H54 (cell line): Measurements from ENCODE around the gene SLC9A3.

ENCODE experiments used
- DNase-seq: peaks from one replicate; pipeline ENCODE4 v3.0.0; 2011; ENCODE audit warnings: low spot score, mixed read lengths; ENCODE audit not compliant: insufficient read length
- FAIRE-seq: peaks from 3 replicates; lab custom pipeline; 2011; peaks lifted over from hg19 to GRCh38; lab: Jason Lieb, UNC
- POLR2A ChIP-seq: IDR thresholded peaks from 2 replicates; pipeline ENCODE4 v1.6.1; 2011; ENCODE audit warnings: low read depth, mild to moderate bottlenecking, low read length

SLC9A3 gene

GRCh38 chr5:530001-530955 lies 6.0 kb upstream of the SLC9A3 start:
- no peak for TF ChIP-seq POLR2A
- FAIRE-seq (no peak), DNase-seq (no peak)

- no peak for TF ChIP-seq POLR2A
- no peak for FAIRE-seq
- no peak for DNase-seq
These were observed 4.6 kb upstream of the SLC9A3 start for GRCh38 chr5:528629-529511.

GRCh38 chr5:527646-528628 lies 3.7 kb upstream of the SLC9A3 start:
- no peak for TF ChIP-seq POLR2A
- FAIRE-seq (no peak), DNase-seq (no peak)

- FAIRE-seq (no peak), DNase-seq (no peak)
- TF ChIP-seq POLR2A: no peak
These were observed 2.3 kb upstream of the SLC9A3 start for GRCh38 chr5:526456-527088.

- FAIRE-seq: no peak
- TF ChIP-seq POLR2A: no peak
- no peak for DNase-seq
These were observed 1.7 kb upstream of the SLC9A3 start for GRCh38 chr5:525916-526315.

- DNase-seq: no peak
- TF ChIP-seq POLR2A: no peak
- no peak for FAIRE-seq
These were observed 918 bp upstream of the SLC9A3 start for GRCh38 chr5:524973-525761.

GRCh38 chr5:523441-524222 lies 617 bp downstream of the SLC9A3 start:
- DNase-seq (no peak), FAIRE-seq (no peak)
- TF ChIP-seq POLR2A: no peak

GRCh38 chr5:522899-523440 lies 1.3 kb downstream of the SLC9A3 start:
- DNase-seq (no peak), FAIRE-seq (no peak)
- TF ChIP-seq POLR2A: no peak

GRCh38 chr5:522116-522515 lies 2.1 kb downstream of the SLC9A3 start:
- FAIRE-seq (no peak), DNase-seq (no peak)
- TF ChIP-seq POLR2A: no peak

- TF ChIP-seq POLR2A: no peak
- DNase-seq (no peak), FAIRE-seq (no peak)
These were observed 2.6 kb downstream of the SLC9A3 start for GRCh38 chr5:521680-522079.

- no peak for TF ChIP-seq POLR2A
- no peak for DNase-seq
- no peak for FAIRE-seq
These were observed 3.4 kb downstream of the SLC9A3 start for GRCh38 chr5:520850-521226.
